Measurements from ENCODE around the gene TVP23C. TPM values are rescaled to one million over a fixed set of nuclear protein-coding genes. Genes with fewer than 3 reads are reported as not detected.

TVP23C gene
- total RNA-seq, 1 experiment from 2014 or later, result 6.7 TPM

DNA sequence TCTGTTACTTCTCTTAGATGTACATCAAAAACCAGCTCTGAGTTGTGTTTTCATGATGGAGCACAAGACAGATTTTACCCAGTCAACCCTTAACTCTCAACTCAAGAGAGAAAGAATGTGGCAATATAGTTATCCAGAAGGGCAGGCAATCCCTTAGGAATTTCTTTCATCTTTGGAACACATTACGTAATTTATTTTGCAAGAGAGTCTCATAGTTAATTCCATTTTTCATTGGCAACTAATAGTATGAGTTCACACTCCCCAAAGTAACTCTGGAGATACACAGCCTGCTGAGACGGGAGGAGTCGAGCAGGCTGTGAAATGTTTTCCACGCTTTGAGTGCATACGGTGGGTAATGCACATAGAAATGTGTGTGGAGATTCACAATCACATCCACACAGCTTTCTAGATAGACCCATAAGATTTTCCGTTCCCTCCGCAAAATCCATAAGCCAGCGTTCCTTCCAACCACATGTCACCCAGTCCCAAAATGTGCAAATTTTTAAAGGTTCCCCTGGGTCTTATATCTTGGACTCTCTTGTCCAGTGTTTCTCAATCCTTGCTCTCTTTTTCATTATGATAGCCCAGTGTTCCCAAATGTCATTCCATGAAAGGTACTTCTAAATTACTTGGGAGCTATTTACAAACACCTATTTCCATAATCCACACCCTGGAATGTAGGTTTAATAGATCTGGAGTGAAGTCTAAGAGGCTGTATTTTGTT, 87.5 kb downstream of the TVP23C start:
- ChIA-PET CTCF (no interaction called here), POLR2A (no interaction called here)
- H3K9me3 ChIP-seq (ENCODE audit: control insufficient read depth, insufficient read depth, low read depth, low read length), result no peaks in the 10 kb centered on the region
- H3K36me3 ChIP-seq (ENCODE audit: control insufficient read depth, insufficient read depth, low read length), result no peaks in the 10 kb centered on the region
- no peak overlapping the region for H3K27ac ChIP-seq (ENCODE audit: low read length)
- no peak for DNase-seq (ENCODE audit: low read depth, low spot score)
- no peaks in the 10 kb centered on the region for H3K4me1 ChIP-seq (ENCODE audit: control insufficient read depth, insufficient read depth, low read length)
- BruUV-seq (replicated peaks), result no TSS peak
- no peak overlapping the region for H3K4me3 ChIP-seq (ENCODE audit: low read depth in 2 of 2, low read length in 2 of 2)
- ATAC-seq, result no peak
- TF ChIP-seq, protein P1, sequence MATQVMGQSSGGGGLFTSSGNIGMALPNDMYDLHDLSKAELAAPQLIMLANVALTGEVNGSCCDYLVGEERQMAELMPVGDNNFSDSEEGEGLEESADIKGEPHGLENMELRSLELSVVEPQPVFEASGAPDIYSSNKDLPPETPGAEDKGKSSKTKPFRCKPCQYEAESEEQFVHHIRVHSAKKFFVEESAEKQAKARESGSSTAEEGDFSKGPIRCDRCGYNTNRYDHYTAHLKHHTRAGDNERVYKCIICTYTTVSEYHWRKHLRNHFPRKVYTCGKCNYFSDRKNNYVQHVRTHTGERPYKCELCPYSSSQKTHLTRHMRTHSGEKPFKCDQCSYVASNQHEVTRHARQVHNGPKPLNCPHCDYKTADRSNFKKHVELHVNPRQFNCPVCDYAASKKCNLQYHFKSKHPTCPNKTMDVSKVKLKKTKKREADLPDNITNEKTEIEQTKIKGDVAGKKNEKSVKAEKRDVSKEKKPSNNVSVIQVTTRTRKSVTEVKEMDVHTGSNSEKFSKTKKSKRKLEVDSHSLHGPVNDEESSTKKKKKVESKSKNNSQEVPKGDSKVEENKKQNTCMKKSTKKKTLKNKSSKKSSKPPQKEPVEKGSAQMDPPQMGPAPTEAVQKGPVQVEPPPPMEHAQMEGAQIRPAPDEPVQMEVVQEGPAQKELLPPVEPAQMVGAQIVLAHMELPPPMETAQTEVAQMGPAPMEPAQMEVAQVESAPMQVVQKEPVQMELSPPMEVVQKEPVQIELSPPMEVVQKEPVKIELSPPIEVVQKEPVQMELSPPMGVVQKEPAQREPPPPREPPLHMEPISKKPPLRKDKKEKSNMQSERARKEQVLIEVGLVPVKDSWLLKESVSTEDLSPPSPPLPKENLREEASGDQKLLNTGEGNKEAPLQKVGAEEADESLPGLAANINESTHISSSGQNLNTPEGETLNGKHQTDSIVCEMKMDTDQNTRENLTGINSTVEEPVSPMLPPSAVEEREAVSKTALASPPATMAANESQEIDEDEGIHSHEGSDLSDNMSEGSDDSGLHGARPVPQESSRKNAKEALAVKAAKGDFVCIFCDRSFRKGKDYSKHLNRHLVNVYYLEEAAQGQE (IDR thresholded peaks at IDR 0.05; ENCODE audit: insufficient read depth in 1 of 2, low read depth in 2 of 2, low read length in 1 of 2), result no peak
- no peak for TF ChIP-seq TCF7L2 (IDR thresholded peaks at IDR 0.05; ENCODE audit: low read depth, low read length)
- TF ChIP-seq, protein P2, sequence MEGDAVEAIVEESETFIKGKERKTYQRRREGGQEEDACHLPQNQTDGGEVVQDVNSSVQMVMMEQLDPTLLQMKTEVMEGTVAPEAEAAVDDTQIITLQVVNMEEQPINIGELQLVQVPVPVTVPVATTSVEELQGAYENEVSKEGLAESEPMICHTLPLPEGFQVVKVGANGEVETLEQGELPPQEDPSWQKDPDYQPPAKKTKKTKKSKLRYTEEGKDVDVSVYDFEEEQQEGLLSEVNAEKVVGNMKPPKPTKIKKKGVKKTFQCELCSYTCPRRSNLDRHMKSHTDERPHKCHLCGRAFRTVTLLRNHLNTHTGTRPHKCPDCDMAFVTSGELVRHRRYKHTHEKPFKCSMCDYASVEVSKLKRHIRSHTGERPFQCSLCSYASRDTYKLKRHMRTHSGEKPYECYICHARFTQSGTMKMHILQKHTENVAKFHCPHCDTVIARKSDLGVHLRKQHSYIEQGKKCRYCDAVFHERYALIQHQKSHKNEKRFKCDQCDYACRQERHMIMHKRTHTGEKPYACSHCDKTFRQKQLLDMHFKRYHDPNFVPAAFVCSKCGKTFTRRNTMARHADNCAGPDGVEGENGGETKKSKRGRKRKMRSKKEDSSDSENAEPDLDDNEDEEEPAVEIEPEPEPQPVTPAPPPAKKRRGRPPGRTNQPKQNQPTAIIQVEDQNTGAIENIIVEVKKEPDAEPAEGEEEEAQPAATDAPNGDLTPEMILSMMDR (IDR thresholded peaks at IDR 0.05), result no peak
- no peak for TF ChIP-seq SIN3A (IDR thresholded peaks at IDR 0.05; ENCODE audit: borderline replicate concordance, insufficient read depth, low read depth, low read length)
- TF ChIP-seq POLR2AphosphoS5 (IDR thresholded peaks at IDR 0.05; ENCODE audit: low read depth, low read length), result no peak
- in situ Hi-C loops (cut with HindIII; ENCODE audit: low pct_unique_long_range_greater_than_20kb, low sequenced_read_pairs) (no loop called here), intact Hi-C loops (cut with micrococcal nuclease; ENCODE audit: unreplicated experiment) (no loop called here)
- no peaks in the 10 kb centered on the region for H3K27me3 ChIP-seq (ENCODE audit: control insufficient read depth, insufficient read depth, low read length)

DNA sequence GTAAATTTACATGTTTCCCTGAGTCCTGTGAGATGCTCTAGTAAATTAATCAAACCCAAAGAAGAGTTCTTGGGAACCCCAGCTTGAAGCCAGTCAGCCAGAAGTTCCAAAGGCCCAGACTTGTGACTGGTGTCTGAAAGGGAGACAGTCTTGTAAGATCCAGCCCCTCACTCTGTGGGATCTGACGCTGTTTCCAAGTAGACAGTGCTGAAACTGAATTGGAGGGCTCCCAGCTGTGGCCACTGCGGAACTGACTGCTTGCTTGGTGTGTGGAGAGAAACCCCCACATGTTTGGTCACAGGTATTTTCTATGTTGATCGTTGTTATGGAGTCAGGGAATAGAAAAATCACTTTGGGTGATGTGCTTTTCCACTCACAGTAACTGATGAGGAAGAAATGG, 90.4 kb downstream of the TVP23C start:
- ChIA-PET CTCF (no interaction called here), POLR2A (no interaction called here)
- Histone ChIP-seq H3K9me3 (ENCODE audit: control insufficient read depth, insufficient read depth, low read depth, low read length) (no peaks in the 10 kb centered on the region), H3K27me3 (ENCODE audit: control insufficient read depth, insufficient read depth, low read length) (no peaks in the 10 kb centered on the region), H3K36me3 (ENCODE audit: control insufficient read depth, insufficient read depth, low read length) (no peaks in the 10 kb centered on the region), H3K27ac (ENCODE audit: low read length) (no peak overlapping the region), H3K4me3 (ENCODE audit: low read depth in 2 of 2, low read length in 2 of 2) (no peak overlapping the region), H3K4me1 (ENCODE audit: control insufficient read depth, insufficient read depth, low read length) (no peaks in the 10 kb centered on the region)
- intact Hi-C loops (cut with micrococcal nuclease; ENCODE audit: unreplicated experiment) (no loop called here), in situ Hi-C loops (cut with HindIII; ENCODE audit: low pct_unique_long_range_greater_than_20kb, low sequenced_read_pairs) (no loop called here)
- no TSS peak for BruUV-seq (replicated peaks)
- DNase-seq (ENCODE audit: low read depth, low spot score) (no peak), ATAC-seq (no peak)
- TF ChIP-seq TCF7L2 (IDR thresholded peaks at IDR 0.05; ENCODE audit: low read depth, low read length), result no peak
- TF ChIP-seq, protein P2 (IDR thresholded peaks at IDR 0.05), result no peak
- TF ChIP-seq, protein P1 (IDR thresholded peaks at IDR 0.05; ENCODE audit: insufficient read depth in 1 of 2, low read depth in 2 of 2, low read length in 1 of 2), result no peak
- TF ChIP-seq SIN3A (IDR thresholded peaks at IDR 0.05; ENCODE audit: borderline replicate concordance, insufficient read depth, low read depth, low read length), result no peak
- no peak for TF ChIP-seq POLR2AphosphoS5 (IDR thresholded peaks at IDR 0.05; ENCODE audit: low read depth, low read length)
